C4-2B (cell line): ENCODE data around the gene ZER1.

Experiments
- H3K27ac ChIP-seq: fragments of 450-650 bp; 2 replicates; pipeline ENCODE4 v1.5.1; 2017
- ZFX ChIP-seq: fragments of 450-650 bp; IDR thresholded peaks from 2 replicates; pipeline ENCODE4 v1.6.1; 2017
- TF ChIP-seq, protein P1 (sequence below): fragments of 450-650 bp; conservative IDR thresholded peaks from 2 replicates; pipeline ENCODE4 v1.5.1; 2017; ENCODE audit warnings: mild to moderate bottlenecking

ZER1 gene

DNA sequence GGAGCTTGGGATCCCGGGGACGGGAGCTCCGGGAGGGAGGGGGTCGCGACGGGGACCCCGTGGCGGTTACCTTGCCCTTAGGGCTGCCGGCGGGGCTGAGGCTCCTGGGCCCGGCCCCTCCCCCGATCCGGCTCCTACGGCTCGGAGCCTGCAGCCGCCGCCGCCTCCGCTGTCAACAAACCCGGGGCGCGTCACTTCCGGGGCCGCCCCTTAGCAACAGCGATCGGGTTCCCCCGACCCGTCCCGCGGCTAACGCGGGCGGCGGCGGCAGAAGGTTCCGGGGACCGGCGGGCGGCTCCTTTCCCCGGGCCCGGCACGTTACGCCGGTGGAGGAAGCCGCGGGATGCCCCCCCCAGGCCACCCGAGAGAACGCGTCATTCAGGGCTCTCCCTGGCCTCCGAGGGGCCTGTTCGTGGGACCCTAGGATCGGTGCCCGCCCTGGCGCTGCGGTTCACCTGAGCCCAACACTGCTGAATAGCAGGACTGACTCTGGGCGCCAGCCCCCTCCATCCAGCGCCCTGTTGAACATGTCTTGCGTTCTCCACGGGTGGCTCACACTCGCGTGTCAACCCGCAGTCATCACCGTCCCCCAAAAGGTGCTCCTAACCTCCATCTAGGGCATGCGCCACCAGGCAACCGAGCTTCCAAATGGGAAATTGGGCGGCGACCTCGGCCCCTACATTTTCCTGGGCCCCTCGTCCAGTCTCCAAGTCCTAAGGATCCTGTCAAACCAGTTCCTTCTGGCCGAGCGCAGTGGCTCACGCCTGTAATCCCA lies at the start of gene ZER1:
Gene ZER1, minus strand, starts transcription at position 183 of the 775 bp plus-strand sequence. CDS start 16,362 bp downstream, outside the sequence.
- TF ChIP-seq ZFX: 0 out of 2 replicates have a peak, but pooled peaks have one; percentile 40
- TF ChIP-seq, protein P1, sequence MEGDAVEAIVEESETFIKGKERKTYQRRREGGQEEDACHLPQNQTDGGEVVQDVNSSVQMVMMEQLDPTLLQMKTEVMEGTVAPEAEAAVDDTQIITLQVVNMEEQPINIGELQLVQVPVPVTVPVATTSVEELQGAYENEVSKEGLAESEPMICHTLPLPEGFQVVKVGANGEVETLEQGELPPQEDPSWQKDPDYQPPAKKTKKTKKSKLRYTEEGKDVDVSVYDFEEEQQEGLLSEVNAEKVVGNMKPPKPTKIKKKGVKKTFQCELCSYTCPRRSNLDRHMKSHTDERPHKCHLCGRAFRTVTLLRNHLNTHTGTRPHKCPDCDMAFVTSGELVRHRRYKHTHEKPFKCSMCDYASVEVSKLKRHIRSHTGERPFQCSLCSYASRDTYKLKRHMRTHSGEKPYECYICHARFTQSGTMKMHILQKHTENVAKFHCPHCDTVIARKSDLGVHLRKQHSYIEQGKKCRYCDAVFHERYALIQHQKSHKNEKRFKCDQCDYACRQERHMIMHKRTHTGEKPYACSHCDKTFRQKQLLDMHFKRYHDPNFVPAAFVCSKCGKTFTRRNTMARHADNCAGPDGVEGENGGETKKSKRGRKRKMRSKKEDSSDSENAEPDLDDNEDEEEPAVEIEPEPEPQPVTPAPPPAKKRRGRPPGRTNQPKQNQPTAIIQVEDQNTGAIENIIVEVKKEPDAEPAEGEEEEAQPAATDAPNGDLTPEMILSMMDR: no peak

DNA sequence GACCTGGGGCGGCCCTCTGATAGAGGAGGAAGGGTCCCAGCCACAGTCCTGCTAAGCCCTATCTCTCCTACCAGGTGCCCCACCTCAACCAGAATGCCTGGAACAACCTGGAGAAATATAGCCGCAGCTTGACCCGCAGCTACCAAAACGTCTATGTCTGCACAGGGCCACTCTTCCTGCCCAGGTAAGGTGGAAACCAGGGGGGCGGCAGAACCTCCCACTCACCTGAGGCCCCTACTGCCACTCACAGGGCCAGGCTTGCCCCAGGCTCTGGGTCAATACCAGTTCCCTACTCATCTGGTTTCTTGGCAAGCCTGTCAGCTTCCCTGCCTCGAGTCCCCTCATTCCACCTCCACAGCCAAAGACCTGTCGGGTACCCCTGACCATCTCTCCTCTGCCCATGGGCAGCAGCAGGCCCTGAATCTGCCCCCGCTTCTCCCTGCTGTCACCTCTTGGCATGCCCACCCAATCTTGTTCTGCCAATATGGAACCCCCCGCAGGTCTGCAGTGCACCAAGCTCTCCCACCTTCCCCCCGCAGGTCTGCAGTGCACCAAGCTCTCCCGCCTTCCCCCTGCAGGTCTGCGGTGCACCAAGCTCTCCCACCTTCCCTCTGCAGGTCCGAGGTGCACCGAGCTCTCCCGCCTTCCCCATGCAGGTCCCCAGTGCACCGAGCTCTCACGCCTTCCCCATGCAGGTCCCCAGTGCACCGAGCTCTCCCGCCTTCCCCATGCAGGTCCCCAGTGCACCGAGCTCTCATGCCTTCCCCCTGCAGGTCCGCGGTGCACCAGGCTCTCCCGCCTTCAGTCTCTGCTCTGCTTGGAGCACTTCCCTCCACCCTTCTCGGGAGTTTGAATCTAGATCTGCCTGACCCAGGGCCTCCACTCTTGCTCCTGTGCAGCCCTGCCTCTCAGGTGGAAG lies 49.2 kb upstream of the ZER1 start:
- TF ChIP-seq, protein P1: no peak
- no peak for TF ChIP-seq ZFX

More for the DNA sequence above, at the start of gene ZER1:
- peak within 1 kb of the TSS; percentile 73 for H3K27ac ChIP-seq

DNA sequence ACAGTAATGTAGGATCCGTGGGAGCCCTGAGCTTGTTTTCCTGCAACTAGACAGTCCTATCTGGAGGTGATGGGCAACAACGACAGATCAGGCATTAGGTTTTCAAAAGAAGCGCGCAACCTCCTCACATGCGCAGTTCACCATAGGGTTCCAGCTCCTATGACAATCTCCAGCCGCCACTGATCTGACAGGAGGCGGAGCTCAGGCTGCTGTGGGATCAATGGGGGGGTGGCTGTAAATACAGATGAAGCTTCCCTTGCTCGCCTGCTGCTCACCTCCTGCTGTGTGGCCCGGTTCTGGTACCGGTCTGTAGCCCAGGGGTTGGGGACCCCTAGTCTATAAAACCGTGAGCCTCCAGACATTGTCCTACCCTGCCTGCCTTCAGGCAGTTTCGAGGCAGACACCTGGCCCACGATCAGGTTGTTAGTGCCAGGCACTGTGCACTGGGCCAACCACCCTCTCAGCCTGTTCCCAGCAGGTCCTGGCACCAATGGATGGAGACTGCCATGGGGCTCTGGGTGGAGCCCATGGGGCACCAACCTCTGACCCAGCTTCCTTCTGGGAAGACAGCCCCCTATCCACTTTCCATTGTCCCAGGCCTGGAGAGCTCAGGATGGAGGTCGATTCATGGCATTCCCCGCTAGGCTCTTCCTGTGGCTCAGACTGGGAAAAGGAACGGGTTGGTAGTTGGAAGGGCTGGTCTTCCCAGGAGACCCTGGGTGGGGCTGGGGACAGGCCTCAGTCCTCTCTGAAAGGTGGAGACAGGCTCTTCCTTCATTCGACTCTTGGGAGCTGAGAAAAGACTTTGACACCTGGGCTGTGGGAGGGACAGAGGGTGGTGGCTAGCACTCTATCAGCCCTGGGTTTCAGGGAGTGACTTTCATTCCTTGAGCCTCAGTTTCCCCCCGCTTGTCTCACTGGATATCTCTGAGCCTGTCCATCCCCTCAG lies 48.3 kb upstream of the ZER1 start:
- TF ChIP-seq ZFX: no peak
- TF ChIP-seq, protein P1: no peak

More for the DNA sequence above, 49.2 kb upstream of the ZER1 start:
- H3K27ac ChIP-seq: no peak overlapping the region

DNA sequence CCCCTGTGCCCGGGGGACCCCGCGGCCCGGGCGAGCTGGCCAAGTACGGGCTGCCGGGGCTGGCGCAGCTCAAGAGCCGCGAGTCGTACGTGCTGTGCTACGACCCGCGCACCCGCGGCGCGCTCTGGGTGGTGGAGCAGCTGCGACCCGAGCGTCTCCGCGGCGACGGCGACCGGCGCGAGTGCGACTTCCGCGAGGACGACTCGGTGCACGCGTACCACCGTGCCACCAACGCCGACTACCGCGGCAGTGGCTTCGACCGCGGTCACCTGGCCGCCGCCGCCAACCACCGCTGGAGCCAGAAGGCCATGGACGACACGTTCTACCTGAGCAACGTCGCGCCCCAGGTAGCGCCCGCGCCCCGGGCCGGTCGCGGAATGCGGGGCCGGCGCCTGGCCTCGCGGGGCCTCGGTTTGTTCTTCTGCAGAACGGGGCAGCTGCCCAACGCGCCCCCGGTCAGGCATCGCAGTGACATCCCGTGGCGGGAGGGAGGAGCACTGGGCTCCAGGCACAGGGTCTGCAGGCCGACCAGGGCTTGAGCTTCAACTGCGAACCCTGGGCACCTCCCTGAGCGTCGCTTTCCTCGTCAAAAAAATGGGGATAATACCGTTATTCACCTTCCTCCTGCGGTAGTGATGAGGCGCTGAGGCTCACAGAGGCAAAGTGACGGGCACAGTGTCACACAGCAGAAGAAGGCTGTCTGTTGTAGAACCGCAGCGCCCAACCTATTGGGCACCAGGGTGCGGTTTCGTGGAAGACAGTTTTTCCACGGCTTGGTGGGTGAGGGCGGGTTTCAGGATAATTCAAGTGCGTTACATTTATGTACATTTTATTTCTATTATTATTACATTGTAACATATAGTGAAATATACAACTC lies 47.4 kb upstream of the ZER1 start:
- H3K27ac ChIP-seq: peak overlapping the region; percentile 90
- TF ChIP-seq, protein P1: no peak
- TF ChIP-seq ZFX: peak; percentile 75; the same call in 1 of the 2 replicates

More for the DNA sequence above, 48.3 kb upstream of the ZER1 start:
- no peak overlapping the region; the same call in 1 of the 2 replicates for H3K27ac ChIP-seq

DNA sequence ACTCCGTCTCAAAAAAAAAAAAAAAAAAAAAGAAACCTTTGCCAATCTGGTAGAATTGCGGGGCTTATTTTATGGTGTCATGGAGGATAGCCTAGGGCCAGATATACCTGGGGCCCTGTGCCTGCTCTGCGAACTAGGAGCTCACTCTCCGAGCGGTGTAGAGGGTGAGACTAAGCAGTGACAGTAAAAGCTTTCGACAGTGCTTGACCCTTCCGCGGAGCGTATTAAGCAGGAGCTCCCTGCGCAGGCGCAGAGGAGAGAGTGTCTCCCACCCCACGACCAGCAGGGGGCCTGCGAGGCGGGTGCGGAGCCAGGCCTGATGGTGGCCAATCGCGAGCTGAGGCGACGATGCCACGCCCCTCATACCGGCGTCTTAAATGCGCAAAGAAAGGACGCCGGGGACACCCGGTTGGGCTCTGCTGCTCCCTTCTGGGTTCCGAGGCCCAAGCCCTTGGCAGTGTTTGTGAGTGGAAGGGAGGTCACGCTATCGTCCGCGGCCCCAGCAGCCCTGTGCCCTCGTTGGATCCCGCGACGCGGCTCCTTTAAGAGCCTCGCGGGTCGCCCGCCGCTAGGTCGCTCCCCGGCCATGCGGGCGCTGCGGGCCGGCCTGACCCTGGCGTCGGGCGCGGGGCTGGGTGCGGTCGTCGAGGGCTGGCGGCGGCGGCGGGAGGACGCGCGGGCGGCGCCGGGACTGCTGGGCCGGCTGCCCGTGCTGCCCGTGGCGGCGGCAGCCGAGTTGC lies 46.5 kb upstream of the ZER1 start, which contains the start of gene ENDOG:
Gene ENDOG, plus strand, starts transcription at position 402 of the 740 bp plus-strand sequence. Its CDS starts 185 bp downstream, at position 587.
- TF ChIP-seq, protein P1: peak; percentile 97
- TF ChIP-seq ZFX: peak; percentile 86; the same call in 1 of the 2 replicates
- H3K27ac ChIP-seq: peak within 1 kb of the TSS; percentile 90
